Esophagus squamous epithelium (tissue), 5 donors: ENCODE data around the gene SNX10. TPM values are rescaled to one million over a fixed set of nuclear protein-coding genes. Genes with fewer than 3 reads are reported as not detected.

Experiments
- DNase-seq: peaks from one replicate; lab custom pipeline; 2025; lab: John Stamatoyannopoulos, UW
- H3K27ac ChIP-seq, 4 donors: fragments of 200-600 bp; sonication (generic); one replicate each; pipeline ENCODE4 v1.5.1; 2016 to 2019; ENCODE audit warnings: mild to moderate bottlenecking in 1 of 4
- H3K27me3 ChIP-seq, 4 donors: fragments of 200-600 bp; sonication (generic); 1 replicate in 3 of 4; 2 replicates in 1 of 4; pipeline versions ENCODE4 v1.5.1 to v1.6.0; 2017 to 2021; ENCODE audit warnings: antibody characterized with exemption in 1 of 4
- H3K36me3 ChIP-seq, 3 donors: fragments of 200-600 bp; sonication (generic); one replicate each; pipeline ENCODE4 v1.5.1; 2016 to 2019
- H3K4me1 ChIP-seq, 3 donors: fragments of 200-600 bp; sonication (generic); one replicate each; pipeline ENCODE4 v1.5.1; 2017 to 2019
- H3K4me3 ChIP-seq, 4 donors: fragments of 200-600 bp; sonication (generic); 1 replicate in 3 of 4; 2 replicates in 1 of 4; pipeline ENCODE4 v1.5.1; 2016 to 2019; ENCODE audit warnings: mild to moderate bottlenecking in 2 of 4, moderate library complexity in 1 of 4
- H3K9me3 ChIP-seq, 3 donors: fragments of 200-600 bp; sonication (generic); one replicate each; pipeline ENCODE4 v1.5.1; 2016 to 2019
- POLR2A ChIP-seq, 4 donors: fragments of 450-650 bp; IDR thresholded peaks; one replicate each; pipeline ENCODE4 v1.6.1; 2017; ENCODE audit warnings: antibody characterized with exemption in 4 of 4, mild to moderate bottlenecking in 4 of 4, moderate library complexity in 3 of 4
- WGBS, 2 donors: methylation state at CpG; one replicate each; pipeline ENCODE4 v1.1.5; 2018; 5-methylcytosine and 5-hydroxymethylcytosine counted together
- intact Hi-C: fragments of 100-400 bp; cut with DNase I; formaldehyde crosslinking; loops from one replicate; pipeline ENCODE4 v1.15.0; 2022
- total RNA-seq, 4 donors: library from RNA; depleted of rRNA; stranded (reverse); fragments of >200 nt; gene quantifications; one replicate each; pipeline ENCODE4 v1.1.0, GENCODE V29; 2016
- TF ChIP-seq, protein P1 (sequence below), 6 experiments: fragments of 450-650 bp in 4 of 6; fragments of 200-600 bp in 2 of 6; sonication (generic) in 2 of 6; IDR thresholded peaks; one replicate each; pipeline ENCODE4 v1.5.1; 2016 to 2019; ENCODE audit warnings: antibody characterized with exemption in 6 of 6, mild to moderate bottlenecking in 4 of 6, moderate library complexity in 4 of 6
- donor health status: DM: yes; HTN: yes; CAD: no.

The SNX10 gene
- total RNA-seq, 4 donors from 2014 or later, result 2.7 to 7.4 (median 3.6) TPM; not detected in 1

DNA sequence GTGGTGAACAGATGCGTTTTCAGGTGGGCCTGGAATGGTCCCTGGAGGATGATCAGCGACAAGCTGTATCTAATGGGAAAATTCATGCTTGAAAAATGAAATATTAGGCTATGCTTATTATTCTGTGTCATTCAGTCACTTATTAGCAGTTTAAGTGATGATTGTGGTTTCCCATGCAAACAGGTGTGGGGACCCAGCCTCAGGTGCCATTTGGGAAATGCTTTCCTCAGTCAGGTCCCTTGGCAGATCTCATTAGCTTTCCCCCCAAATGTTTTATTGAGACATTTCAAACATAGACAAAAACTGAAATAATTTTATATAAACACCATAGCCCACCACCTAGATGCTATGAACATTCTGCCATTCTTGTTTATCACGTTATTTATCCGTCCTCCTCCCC, 411 bp upstream of the SNX10 start:
- WGBS, 2 donors, result 46 to 53% methylated on average over 4 of the region's 4 CpGs
- Histone ChIP-seq H3K27ac (no peak overlapping the region), H3K4me3 (peak overlapping the region; percentile 49 to 79 (median 56)), H3K4me1 (peaks cover 0 to 20% (median 3%) of the 10 kb centered on the region in 3 donors), H3K27me3 (peaks cover 0 to 28% (median 0%) of the 10 kb centered on the region in 4 donors), H3K36me3 (no peaks in the 10 kb centered on the region), H3K9me3 (no peaks in the 10 kb centered on the region)
- intact Hi-C loops, result no loop called here
- TF ChIP-seq, protein P1, sequence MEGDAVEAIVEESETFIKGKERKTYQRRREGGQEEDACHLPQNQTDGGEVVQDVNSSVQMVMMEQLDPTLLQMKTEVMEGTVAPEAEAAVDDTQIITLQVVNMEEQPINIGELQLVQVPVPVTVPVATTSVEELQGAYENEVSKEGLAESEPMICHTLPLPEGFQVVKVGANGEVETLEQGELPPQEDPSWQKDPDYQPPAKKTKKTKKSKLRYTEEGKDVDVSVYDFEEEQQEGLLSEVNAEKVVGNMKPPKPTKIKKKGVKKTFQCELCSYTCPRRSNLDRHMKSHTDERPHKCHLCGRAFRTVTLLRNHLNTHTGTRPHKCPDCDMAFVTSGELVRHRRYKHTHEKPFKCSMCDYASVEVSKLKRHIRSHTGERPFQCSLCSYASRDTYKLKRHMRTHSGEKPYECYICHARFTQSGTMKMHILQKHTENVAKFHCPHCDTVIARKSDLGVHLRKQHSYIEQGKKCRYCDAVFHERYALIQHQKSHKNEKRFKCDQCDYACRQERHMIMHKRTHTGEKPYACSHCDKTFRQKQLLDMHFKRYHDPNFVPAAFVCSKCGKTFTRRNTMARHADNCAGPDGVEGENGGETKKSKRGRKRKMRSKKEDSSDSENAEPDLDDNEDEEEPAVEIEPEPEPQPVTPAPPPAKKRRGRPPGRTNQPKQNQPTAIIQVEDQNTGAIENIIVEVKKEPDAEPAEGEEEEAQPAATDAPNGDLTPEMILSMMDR (IDR thresholded peaks at IDR 0.05), result no peak
- no peak for TF ChIP-seq POLR2A (IDR thresholded peaks at IDR 0.05)
- DNase-seq, result no peak

DNA sequence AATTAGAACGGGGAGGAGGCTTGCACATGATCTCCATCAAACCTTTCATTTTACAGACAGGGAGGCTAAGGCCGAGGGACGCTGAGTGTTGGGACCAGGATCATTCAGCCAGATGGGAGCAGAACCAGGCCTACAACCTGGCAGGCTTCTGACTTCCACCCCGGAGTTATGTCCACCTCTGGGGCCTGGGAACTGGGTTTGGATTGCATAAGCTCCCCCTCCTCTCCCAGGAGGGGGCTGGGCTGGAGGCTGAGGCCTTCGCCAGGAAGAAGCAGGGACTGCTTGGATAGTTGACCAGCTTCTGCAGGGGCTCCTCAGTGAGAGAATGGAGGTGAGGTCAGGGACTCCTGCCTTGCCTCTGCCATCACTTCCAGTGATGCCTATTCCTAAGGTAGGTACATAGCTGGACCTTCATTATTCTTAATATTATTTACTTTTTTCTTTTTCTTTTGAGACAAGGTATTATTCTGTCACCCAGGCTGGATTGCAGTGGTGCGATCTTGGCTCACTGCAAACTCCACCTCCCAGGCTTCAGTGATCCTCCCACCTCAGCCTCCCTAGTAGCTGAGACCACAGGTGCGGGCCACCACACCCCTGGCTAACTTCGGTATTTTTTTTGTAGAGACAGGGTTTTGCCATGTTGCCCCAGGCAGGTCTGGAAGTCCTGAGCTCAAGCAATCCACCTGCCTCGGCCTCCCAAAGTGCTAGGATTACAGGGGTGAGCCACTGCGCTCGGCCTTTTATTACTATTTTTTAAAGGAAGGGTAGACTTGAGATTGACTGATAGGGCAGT, 1.3 kb downstream of the SNX10 start:
- H3K36me3 ChIP-seq, result no peaks in the 10 kb centered on the region
- H3K4me3 ChIP-seq, result peak overlapping the region in 3 of 4 donors; percentile 51 to 79 (median 60)
- intact Hi-C loops, result no loop called here
- no peak for DNase-seq
- no peak for TF ChIP-seq POLR2A (IDR thresholded peaks at IDR 0.05)
- TF ChIP-seq, protein P1 (IDR thresholded peaks at IDR 0.05), result no peak
- WGBS, 2 donors, result 85 to 87% methylated on average over 10 of the region's 11 CpGs
- H3K27me3 ChIP-seq, result peaks cover 0 to 28% (median 0%) of the 10 kb centered on the region in 4 donors
- H3K9me3 ChIP-seq, result no peaks in the 10 kb centered on the region
- peaks cover 0 to 20% (median 3%) of the 10 kb centered on the region in 3 donors for H3K4me1 ChIP-seq
- H3K27ac ChIP-seq, result peak overlapping the region in 1 of 4 donors; percentile 37

DNA sequence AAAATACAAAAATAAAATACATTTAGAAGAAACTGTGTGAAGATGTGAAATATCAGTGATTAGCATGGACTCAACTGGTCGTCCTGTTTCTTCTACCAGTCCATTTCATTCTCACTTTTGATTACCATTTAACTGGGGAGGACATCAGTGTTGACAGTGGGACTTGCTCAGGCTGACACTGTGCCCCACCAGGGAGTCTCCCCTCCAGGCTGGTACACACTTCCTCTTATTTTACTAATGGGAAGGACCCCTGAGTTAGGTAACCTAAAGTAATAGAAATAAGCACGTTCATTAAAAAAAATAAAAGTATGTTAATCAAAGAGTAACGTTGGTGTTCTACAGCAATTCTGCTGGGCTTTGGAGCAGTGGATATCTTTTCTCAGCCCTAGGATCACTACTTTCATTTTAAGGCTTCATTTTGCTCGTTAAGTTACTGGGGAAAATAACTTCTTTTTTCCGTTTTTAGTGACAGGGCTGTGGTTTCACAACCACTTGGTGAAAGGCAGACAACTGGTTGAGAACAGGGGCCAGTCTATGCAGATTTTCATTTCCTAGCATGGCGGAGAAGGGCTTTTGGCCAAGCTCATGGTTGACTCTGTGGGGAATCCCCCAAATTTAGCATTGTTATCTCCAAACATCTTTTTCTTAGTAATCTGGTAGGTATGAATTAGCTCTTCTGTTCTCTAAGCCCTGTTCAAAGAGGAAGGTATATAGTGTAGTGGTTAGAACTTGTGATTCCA, 2.1 kb downstream of the SNX10 start:
- 36 to 50% methylated on average over 6 of the region's 6 CpGs for WGBS, 2 donors
- no peak for DNase-seq
- Histone ChIP-seq H3K4me3 (peak overlapping the region in 1 of 4 donors; percentile 36), H3K4me1 (peaks cover 0 to 20% (median 3%) of the 10 kb centered on the region in 3 donors), H3K36me3 (no peaks in the 10 kb centered on the region), H3K27me3 (peaks cover 0 to 22% (median 0%) of the 10 kb centered on the region in 4 donors), H3K27ac (peak overlapping the region in 3 of 4 donors; percentile 7 to 37 (median 29)), H3K9me3 (no peaks in the 10 kb centered on the region)
- TF ChIP-seq, protein P1 (IDR thresholded peaks at IDR 0.05), result no peak
- no peak for TF ChIP-seq POLR2A (IDR thresholded peaks at IDR 0.05)
- intact Hi-C loops, result no loop called here

DNA sequence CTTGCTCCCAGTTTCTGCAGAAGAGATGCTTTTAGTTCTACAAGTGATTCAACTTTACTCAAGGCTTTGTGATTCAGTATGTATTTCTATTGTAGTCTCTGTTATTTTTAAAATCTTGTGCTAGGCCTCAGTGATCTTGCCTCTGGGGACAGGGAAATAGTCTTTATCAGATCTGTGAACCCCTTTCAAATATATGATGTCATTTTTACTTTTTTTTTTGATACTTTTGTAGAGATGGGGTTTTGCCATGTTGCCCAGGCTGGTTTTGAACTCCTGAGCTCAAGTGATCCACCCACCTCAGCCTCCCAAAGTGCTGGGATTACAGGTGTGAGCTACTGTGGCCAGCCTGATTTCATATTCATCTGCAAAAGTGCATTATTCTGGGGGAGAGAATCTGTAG, 3.4 kb downstream of the SNX10 start:
- no peak for DNase-seq
- intact Hi-C loops, result no loop called here
- H3K4me3 ChIP-seq, result no peak overlapping the region
- peaks cover 0 to 20% (median 0%) of the 10 kb centered on the region in 4 donors for H3K27me3 ChIP-seq
- H3K36me3 ChIP-seq, result no peaks in the 10 kb centered on the region
- no peak overlapping the region for H3K27ac ChIP-seq
- TF ChIP-seq, protein P1 (IDR thresholded peaks at IDR 0.05), result no peak
- TF ChIP-seq POLR2A (IDR thresholded peaks at IDR 0.05), result no peak
- no peaks in the 10 kb centered on the region for H3K9me3 ChIP-seq
- peaks cover 0 to 20% (median 3%) of the 10 kb centered on the region in 3 donors for H3K4me1 ChIP-seq

- no peaks in the 10 kb centered on the region for H3K9me3 ChIP-seq
- TF ChIP-seq, protein P1 (IDR thresholded peaks at IDR 0.05), result no peak
- TF ChIP-seq POLR2A (IDR thresholded peaks at IDR 0.05), result no peak
- H3K27ac ChIP-seq, result no peak overlapping the region
- H3K27me3 ChIP-seq, result peaks cover 0 to 20% (median 0%) of the 10 kb centered on the region in 4 donors
- peaks cover 0 to 20% (median 3%) of the 10 kb centered on the region in 3 donors for H3K4me1 ChIP-seq
- no peaks in the 10 kb centered on the region for H3K36me3 ChIP-seq
- WGBS, 2 donors, result 83 to 95% methylated on average over 4 to 5 of the region's 5 CpGs
- DNase-seq, result no peak
- no peak overlapping the region for H3K4me3 ChIP-seq
- intact Hi-C loops, result no loop called here
Observed at GRCh38 chr7:26295586-26295985, 3.9 kb downstream of the SNX10 start.
